GM19372 (cell line): Measurements from ENCODE around the gene C1QTNF9.
"Not testable (repeated sequence)": the region's sequence is repeated elsewhere in the genome, so short reads cannot be mapped to it uniquely, and the experiment has no call there.

Experiments
- ATAC-seq: cut with Tn5 transposase; IDR thresholded peaks from one replicate; pipeline ENCODE4 v1.9.1; 2021; ENCODE audit warnings: mild to moderate bottlenecking, low read depth, moderate library complexity; ENCODE audit not compliant: unreplicated experiment

The C1QTNF9 gene

DNA sequence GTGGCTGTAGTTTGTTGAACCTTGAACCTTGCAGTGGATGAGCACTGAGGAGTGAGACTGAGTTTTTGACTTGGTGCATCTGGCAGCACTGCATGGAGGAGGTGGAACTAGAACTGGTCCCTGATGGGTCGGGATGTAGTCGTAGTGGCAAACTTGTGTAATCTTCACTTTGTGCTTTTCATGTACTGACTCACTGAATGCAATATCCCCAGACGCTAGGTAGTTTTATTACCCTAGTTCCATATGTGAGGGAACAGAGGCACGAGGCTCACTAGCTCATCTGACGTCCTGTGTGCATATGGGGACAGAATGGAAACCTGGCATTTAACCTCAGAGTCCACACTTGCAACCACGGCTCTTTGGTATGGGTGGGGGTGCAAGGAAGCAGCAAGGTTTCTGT lies 10.3 kb downstream of the C1QTNF9 start:
- not testable (repeated sequence) for ATAC-seq

DNA sequence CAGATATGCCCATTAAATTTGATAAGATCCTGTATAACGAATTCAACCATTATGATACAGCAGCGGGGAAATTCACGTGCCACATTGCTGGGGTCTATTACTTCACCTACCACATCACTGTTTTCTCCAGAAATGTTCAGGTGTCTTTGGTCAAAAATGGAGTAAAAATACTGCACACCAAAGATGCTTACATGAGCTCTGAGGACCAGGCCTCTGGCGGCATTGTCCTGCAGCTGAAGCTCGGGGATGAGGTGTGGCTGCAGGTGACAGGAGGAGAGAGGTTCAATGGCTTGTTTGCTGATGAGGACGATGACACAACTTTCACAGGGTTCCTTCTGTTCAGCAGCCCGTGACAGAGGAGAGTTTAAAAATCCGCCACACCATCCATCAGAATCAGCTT lies 12.0 kb downstream of the C1QTNF9 start:
- not testable (repeated sequence) for ATAC-seq

DNA sequence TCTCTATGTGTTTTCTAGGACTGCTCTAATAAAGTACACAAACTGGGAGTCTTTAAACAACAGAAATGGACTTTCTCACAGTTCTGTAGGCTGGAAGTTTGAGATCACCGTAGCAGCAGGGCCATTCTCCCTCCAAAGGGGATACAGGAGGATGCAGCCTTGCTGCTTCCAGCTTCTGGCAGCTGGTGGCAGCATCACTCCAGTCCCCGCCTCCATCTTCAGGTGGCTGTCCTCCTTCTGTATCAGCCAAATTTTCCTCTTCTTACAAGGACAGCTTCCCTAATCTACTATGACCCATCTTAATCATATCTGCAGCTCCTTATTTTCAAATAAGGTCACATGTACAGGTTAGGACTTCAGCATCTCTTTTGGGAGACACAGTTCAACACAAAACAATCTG lies 13.1 kb downstream of the C1QTNF9 start:
- ATAC-seq = not testable (repeated sequence)

DNA sequence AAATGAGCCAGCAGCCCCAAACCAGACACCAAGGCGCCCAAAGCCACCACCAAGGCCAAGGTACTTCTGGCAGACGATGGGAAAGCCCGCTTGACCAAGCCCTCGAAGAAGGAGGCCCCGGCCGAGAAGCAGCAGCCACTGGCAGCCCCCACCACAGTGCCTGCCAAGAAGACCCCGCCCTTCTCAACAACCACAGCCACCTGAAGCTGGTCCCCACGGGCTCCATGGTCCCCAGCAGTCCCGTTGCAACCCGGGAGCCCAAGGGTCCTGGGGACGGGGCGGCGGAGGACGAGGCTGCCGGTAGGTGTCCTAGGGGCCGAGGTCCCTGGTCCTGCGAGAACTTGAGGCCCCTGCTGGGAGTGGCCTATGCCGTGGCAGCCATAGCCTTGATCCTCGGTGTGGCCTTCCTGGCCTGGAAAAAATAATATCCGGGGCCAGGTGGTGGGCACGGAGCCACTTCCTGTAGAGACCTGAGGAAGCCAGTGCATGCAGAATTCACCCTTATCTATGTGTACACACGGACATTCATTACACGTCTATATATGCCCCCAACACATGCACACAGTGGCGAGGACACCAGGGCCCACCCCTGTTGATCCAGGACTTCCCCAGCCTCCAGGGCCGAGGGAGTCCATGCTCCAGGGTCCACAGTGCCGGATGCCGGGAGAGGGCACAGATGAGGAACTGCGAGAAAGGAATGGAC lies 13.8 kb downstream of the C1QTNF9 start:
- ATAC-seq = no peak

DNA sequence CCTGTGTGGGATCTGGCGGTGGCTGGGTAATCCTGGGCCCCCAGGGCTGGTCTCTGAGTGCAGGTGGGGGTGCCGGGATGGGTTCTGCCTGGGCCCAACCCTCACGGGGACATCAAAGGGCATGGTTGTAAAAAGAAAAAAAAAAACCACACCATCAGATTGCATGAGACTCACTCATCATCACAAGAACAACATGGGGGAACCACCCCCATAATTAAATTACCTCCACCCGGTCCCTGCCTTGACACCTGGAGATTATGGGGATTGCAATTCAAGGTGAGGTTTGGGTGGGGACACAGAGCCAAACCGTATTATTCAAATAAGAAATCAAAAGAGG lies 14.3 kb downstream of the C1QTNF9 start:
- ATAC-seq = no peak

DNA sequence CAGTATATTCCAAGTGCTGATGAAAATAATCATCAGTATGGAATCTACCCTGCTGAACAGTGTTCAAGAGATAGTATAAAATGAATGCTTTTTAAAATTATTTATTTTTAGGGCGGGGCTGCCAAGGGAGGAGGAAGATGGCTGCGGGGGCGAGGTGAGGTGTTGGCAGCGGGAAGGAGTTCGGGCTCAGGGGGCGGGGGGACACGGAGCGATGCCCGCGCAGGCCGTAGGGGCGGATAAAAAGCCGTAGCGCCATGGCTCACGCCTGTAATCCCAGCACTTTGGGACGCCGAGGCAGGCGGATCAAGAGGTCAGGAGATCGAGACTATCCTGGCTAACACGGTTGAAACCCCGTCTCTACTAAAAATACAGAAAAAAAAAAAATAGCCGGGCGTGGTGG lies 18.2 kb downstream of the C1QTNF9 start:
- ATAC-seq = not testable (repeated sequence)

DNA sequence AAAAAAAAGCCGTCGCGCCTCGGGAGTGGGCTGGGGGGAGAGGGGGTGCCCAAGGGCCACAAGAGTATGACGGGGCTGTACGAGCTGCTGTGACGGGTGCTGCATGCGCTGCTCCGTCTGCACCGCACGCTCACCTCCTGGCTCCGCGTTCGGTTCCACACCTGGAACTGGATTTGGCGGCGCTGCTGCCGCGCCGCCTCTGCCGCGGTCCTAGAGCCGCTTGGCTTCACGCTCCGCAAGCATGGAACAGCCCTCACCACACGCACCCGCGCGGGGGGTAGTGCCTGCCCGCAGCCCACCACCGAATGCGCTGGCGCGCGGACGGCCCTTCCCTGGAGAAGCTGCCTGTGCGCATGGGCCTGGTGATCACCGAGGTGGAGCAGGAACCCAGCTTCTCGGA lies 18.8 kb downstream of the C1QTNF9 start:
- no peak for ATAC-seq

DNA sequence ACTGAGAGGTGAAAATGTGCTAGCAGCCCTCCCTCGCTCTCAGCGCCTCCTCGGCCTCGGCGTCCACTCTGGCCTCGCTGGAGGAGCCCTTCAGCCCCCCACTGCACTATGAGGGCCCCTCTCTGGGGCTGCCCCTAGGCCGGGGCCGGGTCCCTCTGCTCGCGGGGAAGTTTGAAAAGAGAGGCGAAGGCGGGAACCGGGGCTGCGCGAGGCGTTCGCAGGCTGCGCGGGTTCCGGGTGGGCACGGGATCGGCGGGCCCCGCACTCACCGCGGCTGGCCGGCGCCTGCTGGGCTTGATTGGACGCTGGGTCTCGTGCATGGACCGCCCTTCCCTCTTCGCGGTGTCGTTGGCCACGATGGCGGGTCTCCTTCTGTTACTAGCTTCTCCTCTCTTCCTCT lies 29.3 kb downstream of the C1QTNF9 start:
- ATAC-seq = no peak

DNA sequence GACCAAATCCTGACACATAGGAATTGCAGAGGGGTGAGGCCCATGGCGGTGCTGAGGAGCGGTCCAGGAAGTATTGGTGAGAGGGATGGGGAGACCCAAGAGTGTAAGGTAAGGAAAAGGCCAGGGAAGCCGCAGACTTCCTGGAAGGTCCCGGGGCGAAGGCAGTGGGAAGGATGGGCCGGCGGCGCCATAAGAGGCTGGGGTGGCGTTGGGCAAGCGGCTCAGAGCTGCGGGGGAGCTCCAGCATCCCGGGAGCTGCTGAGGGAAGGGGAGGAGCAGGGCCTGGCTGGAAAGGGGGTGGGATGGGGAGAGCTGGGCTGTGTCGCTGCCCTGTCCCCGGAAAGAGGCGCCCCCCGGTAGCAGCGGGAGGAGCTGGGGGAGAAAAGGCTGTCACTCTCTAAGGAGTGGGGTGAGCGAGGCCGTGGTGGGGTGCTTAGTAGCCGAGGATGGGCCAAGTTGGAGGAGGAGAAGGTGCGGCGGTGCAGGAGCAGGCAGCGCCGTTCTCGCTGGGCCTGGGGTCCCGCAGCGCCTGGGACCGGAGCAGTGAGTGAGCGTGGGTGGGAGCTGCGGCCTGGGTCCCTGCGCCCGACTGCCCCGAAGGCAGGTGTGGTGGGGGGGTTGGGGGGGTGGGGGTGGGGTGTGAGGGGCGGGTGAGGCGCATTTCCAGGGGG lies 30.7 kb downstream of the C1QTNF9 start:
- no peak for ATAC-seq

DNA sequence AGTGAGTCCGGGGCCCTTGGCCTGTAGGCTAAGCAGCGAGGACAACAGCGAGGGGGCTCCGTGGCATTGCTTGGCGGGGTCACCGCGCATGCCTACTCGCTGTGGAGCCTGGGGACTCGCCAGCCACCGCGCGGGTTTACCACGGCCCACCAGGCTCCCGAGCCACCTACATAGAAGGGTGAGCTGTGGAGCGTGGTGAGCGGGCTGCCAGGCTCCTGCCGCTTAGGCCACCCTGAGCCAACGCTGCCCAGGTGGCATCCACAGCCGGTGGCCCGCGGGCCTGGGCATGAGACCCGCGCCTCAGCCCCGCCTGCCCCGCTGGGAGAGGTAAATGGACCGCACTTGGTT lies 31.2 kb downstream of the C1QTNF9 start:
- ATAC-seq = no peak

DNA sequence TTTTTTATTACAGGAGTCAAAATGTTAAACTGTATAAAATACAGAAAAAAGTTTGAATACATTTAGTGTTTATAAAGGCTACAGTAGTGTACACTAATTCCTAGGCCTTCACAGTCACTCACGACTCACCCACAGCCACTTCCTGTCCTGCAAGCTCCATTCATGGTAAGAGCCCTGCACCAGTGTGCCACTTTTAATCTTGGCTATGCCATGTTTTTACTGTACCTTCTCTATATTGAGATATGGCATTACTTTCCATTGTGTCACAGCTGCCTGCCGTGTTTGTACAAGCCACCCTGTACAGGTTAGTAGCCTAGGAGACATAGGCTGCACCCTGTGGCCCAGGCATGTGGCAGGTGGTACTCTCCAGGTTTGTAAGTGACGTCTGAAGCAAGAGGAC lies 32.1 kb downstream of the C1QTNF9 start:
- ATAC-seq = no peak

DNA sequence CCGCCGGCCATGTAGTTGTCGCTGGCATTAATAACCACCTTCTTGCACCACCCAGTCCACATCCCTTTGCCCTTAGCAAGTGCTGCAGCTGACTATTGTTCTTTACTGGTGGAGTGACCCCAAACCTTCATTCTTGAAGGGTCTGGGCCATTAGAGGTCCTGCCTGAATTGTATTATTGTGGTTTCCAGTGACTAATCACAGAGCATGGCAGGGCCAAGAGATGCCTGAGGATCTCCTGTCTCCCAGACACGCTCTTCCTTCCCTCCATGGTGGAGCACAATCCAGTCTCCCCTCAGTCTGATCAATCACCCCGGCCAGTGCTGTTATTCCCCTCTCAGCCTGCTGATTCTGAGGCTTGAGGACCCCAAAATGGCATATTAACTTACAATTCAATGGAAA lies 39.0 kb downstream of the C1QTNF9 start:
- no peak for ATAC-seq

DNA sequence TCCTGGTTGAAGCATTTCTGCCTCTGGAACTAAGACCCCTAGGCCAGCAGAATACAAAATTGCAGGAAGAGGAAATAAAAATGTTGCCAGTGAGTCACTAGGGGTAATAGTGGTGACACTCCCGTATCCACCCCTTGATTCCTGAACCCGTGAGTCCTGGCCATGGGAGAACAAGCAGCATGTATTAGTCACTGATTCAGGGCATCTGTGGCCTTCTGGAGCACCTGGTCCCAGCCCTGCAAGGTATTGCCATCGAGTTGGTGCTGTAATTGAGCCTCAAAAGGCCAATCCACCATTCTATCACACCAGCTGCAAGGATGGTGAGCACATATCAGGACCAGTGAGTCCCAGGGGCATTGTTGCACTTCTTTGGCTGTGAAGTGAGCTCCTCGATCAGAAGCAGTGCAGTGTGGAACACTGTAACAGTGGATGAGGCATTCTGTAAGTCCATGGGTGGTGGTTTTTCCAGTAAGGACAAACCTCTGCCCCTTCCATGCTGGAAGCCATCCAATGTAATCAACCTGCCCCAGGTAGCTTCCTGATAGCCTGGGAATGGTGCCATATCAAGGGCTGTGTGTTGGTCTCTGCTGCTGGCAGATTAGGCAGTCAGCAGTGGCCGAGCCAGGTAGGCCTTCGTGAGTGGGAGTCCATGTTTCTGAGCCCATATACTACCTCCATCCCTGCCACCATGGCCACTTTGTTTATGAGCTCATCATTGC lies 39.6 kb downstream of the C1QTNF9 start:
- no peak for ATAC-seq

DNA sequence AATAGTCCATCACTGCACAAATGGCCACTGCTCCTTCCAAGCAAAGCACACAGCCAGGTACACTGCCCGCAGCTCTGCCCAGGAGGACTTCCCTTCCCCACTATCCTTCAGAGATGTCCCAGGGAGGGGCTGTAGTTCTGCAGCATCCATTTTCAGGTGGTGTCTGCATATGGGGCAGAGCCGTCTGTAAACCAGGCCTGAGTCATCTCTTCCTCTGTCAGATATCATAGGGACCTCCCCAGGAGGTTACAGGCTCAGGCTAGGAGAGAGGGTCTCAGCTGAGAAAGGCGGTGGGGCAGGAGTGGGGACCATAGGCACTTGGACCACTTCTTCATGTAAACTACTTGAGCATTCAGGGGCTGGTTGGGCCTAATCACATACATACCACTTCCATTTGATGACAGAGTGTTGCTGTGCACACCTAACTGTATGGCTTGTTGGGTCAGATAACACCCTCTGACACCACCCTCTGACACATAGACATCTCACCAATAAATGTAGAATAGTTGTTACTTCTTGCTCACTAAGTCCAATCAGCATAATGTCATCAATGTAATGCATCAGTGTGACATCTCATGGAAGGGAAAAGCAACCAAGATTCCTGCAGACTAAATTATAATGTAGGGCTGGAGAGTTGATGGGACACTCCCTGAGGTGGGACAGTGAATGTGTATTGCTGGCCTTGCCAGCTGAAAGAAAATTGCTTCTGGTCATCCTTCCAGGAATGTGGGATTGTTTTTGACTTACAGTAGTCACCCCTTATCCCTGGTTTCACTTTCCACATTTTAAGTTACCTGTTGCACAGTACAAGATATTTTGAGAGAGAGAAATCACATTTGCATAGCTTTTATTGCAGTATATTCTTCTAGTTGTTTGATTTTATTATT lies 40.6 kb downstream of the C1QTNF9 start:
- ATAC-seq = not testable (repeated sequence)

DNA sequence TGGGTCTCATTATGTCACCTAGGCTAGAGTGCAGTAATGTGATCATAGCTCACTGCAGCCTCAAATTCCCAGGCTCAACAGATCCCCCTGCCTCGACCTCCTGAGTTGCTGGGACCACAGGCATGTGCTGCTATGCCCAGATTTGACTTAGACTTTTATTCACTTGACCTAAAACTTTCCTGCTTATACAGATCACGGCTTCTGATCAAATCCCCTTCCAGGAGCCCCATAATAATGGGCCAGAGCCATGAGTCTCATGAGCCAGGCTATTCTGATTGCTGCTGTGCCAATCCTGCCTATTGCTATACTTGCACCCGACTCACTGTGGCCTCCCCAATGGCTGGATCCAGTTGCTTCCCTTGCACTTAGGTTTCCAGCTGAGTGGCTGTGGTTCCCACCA lies 42.0 kb downstream of the C1QTNF9 start:
- no peak for ATAC-seq

DNA sequence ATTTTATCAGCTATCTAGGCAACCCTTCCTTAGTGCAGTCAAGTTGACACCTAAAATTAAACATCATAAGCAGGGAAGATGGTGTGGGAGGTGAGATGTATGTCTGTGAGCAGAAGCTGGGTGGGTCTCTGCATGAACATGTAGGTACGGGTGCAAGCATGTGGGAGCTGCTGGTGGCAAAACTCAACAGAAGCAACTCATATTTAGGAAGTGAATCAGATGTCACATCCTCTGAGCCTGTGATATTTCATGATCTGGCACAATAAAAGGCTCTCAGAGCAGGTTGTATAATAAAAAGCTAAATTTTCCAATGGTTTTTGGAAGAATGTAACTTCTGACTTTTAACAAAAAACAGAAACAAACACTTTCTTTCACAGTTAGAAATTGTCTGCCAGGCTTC lies 44.4 kb downstream of the C1QTNF9 start:
- ATAC-seq = no peak

DNA sequence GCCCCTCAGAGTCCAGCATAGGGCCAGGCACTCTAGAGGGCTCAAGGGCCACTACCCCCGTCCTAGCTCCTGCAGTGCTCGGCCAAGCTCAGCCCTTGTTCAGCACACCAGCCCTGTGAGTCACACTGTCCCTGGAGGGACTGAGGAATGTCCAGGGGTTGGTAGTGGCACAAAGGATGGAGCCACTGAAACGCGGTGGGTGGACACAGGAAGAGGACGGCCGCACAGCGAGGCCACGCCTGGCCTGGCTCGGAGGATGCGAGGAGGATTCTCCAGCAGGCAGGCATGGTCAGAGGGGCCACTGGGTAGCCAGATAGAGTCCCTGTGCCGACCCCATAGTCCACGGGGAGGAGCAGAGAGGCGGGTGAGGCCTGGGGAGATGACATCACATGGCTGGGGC lies 45.7 kb downstream of the C1QTNF9 start:
- no peak for ATAC-seq

DNA sequence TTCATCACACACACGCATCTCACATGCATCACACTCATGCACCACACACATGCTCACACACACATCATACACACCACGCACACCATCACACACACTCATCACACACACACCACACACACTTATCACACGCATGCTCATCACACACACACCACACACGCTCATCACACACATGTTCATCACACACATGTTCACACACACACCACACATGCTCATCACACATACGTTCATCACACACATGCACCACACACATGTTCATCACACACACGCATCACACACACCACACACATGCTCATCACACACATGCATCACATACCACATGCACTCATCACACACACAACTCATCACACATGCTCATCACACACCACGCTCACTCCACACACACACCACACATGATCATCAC lies 46.9 kb downstream of the C1QTNF9 start:
- no peak for ATAC-seq

DNA sequence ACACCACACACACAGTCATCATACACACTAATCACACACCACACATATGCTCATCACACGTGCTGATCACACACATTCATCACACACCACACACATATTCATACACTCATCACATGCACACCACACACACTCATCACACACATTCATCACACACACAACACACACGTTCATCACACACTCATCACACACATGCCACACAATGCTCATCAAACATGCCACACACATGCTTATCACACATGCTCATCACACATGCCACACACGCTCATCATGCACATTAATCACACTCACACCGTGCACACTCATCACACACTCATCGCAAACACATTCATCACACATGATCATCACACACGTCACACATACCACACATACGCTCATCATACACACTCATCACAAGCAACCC lies 47.5 kb downstream of the C1QTNF9 start:
- no peak for ATAC-seq

DNA sequence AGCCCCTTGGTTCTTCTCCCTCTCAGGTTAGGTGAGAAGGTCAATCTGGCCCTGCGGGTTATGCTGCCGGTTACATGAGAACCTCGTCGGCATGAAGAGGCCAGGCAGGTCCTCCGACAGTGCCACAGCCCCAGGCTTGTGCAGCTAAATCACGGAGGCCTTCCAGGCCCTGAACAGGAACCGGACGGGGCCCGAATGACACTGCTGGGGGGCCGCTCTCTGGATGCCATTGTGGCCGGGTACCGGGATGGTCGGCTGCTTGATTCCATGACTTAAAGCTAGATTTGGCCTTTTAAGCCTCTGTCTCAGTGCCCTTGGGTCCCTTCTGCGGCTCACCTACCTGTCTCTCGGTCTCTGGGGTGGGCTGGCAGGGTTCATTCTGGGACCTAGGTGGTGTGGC lies 48.4 kb downstream of the C1QTNF9 start:
- no peak for ATAC-seq

DNA sequence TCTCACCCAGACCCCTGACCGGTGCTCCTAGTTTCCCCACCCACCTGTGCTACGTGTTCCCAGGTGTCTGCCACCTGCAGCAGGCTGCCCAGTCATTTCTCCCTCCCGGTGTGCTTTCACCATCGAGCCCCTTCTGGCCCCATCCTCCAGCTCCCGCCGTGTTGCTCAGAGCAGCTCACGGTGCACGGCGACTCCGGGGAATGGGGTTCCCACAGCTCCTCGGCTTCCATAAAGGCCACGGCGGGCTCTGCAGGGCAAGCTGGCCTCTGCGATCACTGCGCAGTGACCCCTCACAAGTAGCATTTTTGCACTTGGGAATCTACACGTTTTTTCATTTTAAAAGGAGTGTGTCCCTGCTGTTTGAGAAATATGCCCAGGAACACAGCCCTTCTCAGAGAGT lies 49.5 kb downstream of the C1QTNF9 start:
- ATAC-seq = not testable (repeated sequence)
